Endothelial cell of hepatic sinusoid (primary cell): Measurements from ENCODE around the gene COL13A1.

Experiments used
- in situ Hi-C: cut with HindIII; loops from 2 replicates; pipeline ENCODE4 v1.10.0; 2017; ENCODE audit warnings: low sequenced_read_pairs

COL13A1 gene

GRCh38 chr10:69934768-69935167 lies 133.1 kb downstream of the COL13A1 start:
- in situ Hi-C loops = loop anchor here (10.0 kb wide), 1 partner anchor 420 kb away; no protein-coding TSS in a partner anchor

- in situ Hi-C loops = loop anchor here (10.0 kb wide), 1 partner anchor 419 kb away; no protein-coding TSS in a partner anchor
These were observed 134.4 kb downstream of the COL13A1 start for GRCh38 chr10:69936091-69936490.

- in situ Hi-C loops = loop anchor here (10.0 kb wide), 1 partner anchor 416 kb away; no protein-coding TSS in a partner anchor
These were observed 136.9 kb downstream of the COL13A1 start for GRCh38 chr10:69938541-69938991.

- in situ Hi-C loops = loop anchor here (10.0 kb wide), 1 partner anchor 416 kb away; no protein-coding TSS in a partner anchor
These were observed 137.4 kb downstream of the COL13A1 start for GRCh38 chr10:69939061-69939460.

- in situ Hi-C loops = loop anchor here (10.0 kb wide), 1 partner anchor 415 kb away; no protein-coding TSS in a partner anchor
These were observed 137.8 kb downstream of the COL13A1 start for GRCh38 chr10:69939481-69939880.

- in situ Hi-C loops = loop anchor here (10.0 kb wide), 1 partner anchor 167 kb away; no protein-coding TSS in a partner anchor
These were observed 140.0 kb downstream of the COL13A1 start for GRCh38 chr10:69941730-69942129.

- in situ Hi-C loops = loop anchor here (10.0 kb wide), 1 partner anchor 169 kb away; no protein-coding TSS in a partner anchor
These were observed 141.7 kb downstream of the COL13A1 start for GRCh38 chr10:69943292-69943820.

GRCh38 chr10:69944761-69945160 lies 143.1 kb downstream of the COL13A1 start:
- in situ Hi-C loops = loop anchor here (10.0 kb wide), 1 partner anchor 170 kb away; no protein-coding TSS in a partner anchor

- in situ Hi-C loops = loop anchor here (10.0 kb wide), 1 partner anchor 173 kb away; no protein-coding TSS in a partner anchor
These were observed 146.6 kb downstream of the COL13A1 start for GRCh38 chr10:69948261-69948660.

GRCh38 chr10:69949770-69950169 lies 148.1 kb downstream of the COL13A1 start:
- in situ Hi-C loops = loop anchor here (10.0 kb wide), 1 partner anchor 175 kb away; no protein-coding TSS in a partner anchor

- in situ Hi-C loops = no loop called here
These were observed 150.0 kb downstream of the COL13A1 start for GRCh38 chr10:69951658-69952057.

GRCh38 chr10:69952069-69952800 lies 150.5 kb downstream of the COL13A1 start:
- in situ Hi-C loops = no loop called here

GRCh38 chr10:69952821-69953221 lies 151.1 kb downstream of the COL13A1 start:
- in situ Hi-C loops = no loop called here

- in situ Hi-C loops = no loop called here
These were observed 152.1 kb downstream of the COL13A1 start for GRCh38 chr10:69953851-69954250.

- in situ Hi-C loops = loop anchor here (5.0 kb wide), 1 partner anchor 37 kb away; no protein-coding TSS in a partner anchor
These were observed 153.6 kb downstream of the COL13A1 start for GRCh38 chr10:69955211-69955805.

GRCh38 chr10:69955897-69956740 lies 154.4 kb downstream of the COL13A1 start:
- in situ Hi-C loops = loop anchor here (5.0 kb wide), 1 partner anchor 36 kb away; no protein-coding TSS in a partner anchor

- in situ Hi-C loops = loop anchor here (5.0 kb wide), 1 partner anchor 36 kb away; no protein-coding TSS in a partner anchor
These were observed 155.1 kb downstream of the COL13A1 start for GRCh38 chr10:69956741-69957230.

GRCh38 chr10:69957241-69957885 lies 155.7 kb downstream of the COL13A1 start:
- in situ Hi-C loops = loop anchor here (5.0 kb wide), 1 partner anchor 35 kb away; no protein-coding TSS in a partner anchor

GRCh38 chr10:69957886-69958555 lies 156.3 kb downstream of the COL13A1 start:
- in situ Hi-C loops = loop anchor here (5.0 kb wide), 1 partner anchor 34 kb away; no protein-coding TSS in a partner anchor
